NCI-H510A treated with DMSO at 0.1 percent for 48 hours (cell line): ENCODE measurements around the gene RPS6KB2.

Experiments used
- DNase-seq: peaks from one replicate; lab custom pipeline; 2025; lab: John Stamatoyannopoulos, UW

The RPS6KB2 gene

DNA sequence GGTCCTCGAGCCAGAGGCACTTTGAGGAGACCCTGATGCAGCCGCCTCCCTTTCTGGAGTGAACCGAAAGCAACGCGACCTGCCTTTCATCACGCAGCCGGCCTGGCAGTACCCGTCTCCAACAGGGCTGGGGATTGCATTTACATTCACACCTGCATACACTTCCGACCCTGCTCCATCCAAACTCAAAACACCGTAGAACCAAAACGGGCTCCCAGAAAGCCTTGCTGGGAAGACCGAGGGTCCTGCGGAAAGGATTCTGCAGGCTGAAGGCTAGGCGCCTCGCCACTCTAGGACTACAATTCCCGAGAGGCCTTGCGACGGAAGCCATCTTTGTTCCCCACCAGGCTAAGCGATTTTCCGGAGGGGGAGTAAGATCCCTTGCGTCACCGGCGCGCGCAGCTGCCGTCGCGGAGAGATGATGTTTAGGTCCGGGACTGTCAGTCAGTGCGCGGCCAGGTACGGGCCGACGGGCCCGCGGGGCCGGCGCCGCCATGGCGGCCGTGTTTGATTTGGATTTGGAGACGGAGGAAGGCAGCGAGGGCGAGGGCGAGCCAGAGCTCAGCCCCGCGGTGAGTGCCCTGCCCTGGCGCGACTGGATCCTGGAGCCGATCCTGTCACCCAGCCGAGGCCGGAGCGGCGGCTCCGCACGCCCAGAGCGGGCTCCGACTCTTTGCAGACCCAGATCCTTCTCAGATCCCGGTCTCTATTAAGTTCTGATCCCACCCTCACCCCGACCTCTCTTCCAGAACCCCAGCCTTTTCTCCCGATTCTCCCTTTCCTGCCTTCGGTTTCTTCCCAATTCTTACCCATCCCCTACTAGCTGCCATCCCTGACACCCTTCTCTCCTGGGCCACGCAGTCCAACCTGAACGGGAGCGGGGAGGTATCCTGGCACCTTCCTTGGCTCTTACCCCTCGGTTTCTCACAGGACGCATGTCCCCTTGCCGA is at the start of gene RPS6KB2:
TSS of gene RPS6KB2 (plus strand) at position 443 of the 950 bp plus-strand sequence. CDS start at position 495, 52 bp downstream.
- peak; percentile 99 for DNase-seq

DNA sequence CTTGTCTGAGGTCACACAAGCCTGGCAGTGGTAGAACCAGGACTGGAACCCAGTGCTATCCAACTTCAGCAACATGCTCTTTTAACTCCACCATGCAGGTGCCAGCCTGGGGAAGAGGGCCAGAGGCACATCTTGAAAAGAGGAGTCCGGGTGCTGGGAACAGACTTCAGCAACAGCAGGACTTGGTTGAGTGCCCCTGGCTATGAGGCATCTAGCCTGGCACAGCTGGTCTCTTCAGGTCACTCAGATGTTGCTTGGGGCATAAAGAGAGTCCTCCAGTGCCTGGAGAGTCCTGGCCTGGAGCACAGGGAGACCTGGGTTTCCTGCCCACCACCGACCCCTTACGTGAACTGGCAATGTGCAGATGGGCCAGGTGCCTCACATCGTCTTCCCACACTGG is 49.8 kb upstream of the RPS6KB2 start:
- no peak for DNase-seq

DNA sequence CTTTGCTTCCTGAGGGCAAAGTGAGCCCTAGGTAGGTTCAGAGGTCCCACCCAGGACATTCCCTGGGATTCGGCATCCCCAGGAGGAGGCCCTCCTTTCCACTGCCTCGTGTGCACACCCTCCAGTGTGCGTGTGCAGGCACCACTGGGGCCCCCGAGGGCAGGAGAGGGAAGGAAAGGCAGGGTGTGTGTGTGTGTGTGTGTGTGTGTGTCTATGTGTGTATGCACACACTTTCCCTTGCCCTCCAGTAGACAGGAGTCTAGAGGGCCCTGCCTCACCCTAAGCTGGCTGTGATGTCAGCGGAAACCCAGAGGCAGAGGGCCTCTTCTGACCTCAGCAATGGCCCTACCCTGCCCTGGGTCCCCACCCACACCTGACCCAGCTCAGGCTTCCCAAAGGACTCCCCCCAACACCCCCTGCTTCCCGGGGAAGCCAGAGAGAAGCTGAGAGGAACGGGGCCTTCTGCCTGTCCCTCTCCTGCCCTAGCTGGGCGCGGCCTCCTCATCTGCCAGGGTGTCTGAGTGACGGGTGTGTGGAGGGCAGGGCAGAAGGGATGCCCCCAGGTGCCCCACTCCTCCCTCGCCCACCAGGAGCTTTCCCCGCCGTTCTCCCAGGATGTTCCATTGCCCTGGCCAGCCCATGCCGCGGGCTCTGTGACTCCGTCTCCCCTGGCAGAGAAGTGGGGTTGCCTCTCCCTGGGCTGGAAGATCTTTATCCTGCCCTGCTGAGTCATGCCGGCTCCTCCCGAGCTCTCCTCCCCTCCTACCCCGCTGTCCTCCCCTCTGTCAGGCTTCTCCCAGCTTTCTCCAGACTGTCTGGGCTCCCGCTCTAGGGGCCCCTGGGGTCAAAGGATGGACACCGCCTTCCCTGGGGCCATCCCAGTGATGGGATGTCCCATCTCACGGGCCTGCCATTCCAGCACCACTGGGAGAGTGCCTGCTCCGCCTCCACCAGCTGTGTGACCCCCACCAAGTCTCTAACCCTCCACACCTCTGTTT is 48.9 kb upstream of the RPS6KB2 start:
- DNase-seq: no peak

DNA sequence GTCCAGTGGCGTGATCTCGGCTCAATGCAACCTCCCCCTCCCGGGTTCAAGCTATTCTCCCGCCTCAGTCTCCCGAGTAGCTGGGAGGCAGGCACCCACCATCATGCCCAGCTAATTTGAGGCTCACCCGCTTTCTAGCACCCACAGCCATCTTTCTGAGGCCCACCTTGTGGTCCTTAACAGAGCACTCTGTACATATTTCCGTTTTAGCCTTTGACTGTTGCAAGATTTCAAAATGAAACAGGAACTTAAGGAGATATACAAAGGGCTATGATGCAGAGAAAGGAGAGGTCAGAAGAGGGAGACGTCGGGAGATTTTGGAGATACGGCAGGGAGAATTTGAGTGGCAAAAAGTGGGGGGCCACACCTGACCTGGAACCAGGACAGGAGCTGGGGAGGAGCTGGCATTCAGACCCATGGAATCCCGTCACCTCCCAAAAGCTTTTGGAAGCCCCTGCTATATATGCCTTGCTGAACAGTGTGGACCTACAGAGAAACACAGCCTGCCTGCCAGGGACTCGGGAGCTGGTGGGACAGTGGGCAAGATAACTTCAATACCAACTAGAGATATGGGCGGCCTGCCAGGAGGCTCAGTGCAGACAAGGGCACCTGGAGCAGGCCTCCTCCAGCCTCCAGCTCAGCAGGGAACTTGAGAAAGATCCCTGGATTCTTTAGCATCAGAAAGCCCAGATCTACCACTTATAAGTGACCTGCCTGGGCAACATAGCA is 46.9 kb upstream of the RPS6KB2 start:
- no peak for DNase-seq

DNA sequence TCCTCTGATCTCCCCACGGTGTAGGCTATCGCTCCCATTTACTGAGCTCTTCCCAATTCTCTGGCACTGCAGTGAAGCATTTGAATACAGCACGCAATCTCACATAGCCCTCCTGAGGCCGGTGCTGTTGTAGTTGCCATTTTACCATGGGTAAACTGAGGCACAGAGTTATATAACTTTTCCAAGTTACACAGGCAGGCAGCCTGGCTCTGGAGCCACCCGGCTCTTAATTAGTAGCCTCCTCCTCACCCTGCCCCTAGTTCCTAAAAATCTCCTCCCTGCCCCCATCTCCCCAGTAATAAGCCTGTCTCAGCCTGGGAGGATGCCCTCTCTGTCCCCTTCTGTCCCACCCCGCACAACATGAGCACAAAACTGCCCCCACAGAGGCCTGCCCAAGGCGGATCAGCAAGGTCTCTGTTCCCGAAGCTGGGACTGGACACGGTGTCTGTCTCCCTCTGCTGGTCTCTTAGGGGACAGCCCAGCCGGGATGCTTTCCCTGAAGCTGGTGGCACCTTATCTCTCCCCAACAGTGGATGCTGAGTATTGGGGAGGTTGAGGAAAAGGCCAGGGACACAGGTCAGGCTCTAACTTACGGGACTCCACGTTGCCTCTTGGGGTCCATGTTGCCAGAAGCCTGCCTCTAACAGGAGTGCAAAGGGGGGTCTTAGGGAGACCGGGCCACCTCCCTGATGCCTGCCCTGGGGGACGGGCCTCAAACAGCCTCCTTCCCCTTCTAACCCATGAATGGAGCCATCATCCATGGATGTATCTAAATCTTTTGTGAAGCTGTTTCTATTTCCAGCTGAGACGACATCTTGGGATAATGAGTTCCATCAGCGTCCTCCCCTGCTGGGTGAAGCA is 45.8 kb upstream of the RPS6KB2 start:
- DNase-seq: peak; percentile 77

DNA sequence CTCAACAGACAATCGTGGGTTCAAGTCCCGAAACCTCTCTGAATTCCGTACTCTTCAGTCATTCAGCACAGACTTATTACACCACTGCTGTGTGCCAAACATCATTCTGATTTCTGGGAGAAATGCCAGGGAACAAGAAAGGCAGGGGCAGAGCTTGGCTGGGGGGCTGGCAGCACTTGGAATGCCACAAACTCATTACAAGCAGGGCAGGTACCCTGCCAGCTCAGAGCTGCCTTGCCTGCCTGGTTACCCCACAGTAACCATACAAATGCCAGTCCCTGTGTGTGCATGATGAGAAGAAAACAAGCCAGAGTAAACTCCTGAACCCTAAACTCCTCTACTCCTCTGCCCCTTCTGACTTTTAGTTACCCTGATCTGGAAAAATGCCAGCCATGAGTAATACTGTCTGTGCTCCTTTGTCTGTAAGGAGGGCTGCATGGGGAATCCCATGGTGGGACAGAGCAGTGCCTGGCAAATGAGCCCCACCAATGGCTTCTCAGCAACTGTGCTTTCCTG is 43.4 kb upstream of the RPS6KB2 start:
- DNase-seq: no peak

DNA sequence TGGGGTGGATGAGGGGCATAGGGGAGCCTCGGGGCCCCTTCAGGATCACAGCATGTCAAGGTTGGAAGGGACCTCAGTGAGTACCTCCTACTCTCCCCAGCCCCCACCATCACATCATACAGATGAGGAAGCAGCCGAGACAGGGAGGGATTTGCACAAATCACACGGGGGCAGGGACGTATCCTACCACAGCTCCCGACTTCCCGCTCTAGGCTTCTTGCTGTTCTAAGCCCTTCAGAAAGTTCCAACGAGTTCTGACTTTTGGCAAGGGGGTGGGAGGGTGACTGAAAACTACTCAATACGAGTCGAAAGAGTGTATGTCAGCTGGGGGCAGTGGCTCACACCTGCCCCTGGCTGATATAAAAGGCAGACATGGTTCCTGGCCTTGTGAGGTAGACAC is 41.2 kb upstream of the RPS6KB2 start:
- DNase-seq: no peak

DNA sequence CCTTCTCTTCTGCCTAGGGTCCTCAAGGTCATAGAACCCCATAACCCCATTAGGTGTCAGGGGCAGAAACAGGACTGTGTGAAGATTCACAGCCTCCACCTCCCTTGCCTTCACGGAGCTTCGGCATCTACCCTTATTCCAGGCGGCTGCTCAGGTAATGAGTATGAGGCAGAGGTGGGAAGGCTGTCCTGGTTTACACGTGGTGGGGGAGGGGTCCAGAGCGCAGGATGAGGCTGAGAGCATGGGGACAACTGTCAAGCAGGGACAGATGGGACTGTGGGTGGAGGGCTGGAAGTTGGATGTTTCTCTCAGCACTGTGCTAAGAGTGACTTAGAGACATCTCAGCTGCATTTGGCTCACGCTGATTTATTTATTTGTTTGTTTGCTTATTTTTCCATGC is 40.8 kb upstream of the RPS6KB2 start:
- no peak for DNase-seq

DNA sequence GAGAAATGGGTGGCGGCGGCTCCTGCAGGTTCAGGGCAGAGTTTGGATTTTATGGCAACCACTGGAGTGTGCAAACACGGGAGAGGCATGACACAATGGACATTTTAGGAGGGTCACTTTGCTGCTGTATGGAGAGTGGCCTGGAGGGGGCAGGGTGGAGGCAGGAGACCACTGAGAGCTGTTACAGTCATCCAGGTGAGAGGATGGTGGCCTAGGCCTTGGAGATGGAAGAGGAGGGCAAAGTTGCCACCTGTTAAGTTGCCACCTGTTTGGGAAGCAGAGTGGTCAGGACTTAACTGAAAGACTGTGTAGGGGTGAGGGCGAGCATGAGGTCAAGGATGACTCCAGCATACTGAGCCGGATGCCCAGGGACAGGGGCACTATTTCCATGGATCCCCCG is 38.8 kb upstream of the RPS6KB2 start:
- peak; percentile 62 for DNase-seq

DNA sequence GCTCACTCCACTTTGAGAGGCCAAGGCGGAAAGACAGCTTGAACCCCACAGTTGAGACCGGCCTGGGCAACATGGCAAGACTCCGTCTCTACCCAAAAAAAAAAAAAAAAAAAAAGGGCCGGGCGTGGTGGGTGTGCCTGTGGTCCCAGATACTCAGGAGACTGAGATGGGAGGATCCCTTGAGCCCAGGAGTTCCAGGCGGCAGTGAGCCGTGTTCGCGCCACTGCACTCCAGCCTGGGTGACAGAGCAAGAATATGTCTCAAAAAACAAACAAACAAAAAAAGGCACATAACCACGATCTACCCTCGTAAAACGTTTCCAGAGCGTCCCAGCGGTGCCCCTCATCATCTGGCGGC is 37.4 kb upstream of the RPS6KB2 start:
- no peak for DNase-seq

DNA sequence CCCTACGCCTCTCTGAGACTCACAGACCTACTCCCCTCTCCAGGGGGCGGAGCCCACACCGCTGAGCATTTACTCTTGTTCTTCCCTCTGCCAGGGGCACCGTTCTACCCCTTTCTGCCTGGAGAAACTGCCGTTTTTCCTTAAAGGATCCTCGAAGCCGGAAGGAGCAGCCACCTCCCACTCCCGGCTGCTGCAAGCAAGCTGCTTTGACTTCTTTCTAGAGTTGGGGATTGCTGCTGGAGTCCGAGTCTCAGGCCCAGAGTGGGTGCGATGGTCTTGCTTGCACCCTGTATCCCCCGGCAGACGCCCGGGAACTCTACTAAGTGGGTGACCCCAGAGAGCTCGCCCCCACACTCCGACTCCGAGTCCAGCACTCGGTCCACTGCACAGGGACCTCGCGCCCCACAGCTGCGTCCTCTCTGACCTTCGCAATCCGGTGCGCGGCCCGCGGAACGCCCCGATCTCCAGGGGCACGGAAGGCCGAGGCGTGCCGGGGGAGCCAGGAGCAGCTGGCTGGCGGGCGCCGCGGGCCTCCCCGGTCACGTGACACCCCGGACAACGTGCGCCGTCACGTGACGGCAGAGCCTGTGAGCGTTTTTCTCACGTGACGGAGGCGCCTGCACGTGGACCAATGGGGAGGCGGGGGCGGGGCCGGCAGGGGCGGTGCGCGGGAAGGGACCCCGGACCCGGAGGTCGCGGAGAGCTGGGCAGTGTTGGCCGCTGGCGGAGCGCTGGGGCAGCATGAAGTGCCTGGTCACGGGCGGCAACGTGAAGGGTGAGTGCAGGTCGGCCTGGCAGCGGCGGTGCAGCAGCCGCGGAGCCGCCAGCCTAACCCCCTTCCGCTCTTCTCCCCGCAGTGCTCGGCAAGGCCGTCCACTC is 36.8 kb upstream of the RPS6KB2 start, which contains the start of gene RAD9A:
TSS of gene RAD9A (plus strand) at position 683 of the 879 bp plus-strand sequence. CDS start at position 742, 59 bp downstream.
- peak; percentile 94 for DNase-seq

DNA sequence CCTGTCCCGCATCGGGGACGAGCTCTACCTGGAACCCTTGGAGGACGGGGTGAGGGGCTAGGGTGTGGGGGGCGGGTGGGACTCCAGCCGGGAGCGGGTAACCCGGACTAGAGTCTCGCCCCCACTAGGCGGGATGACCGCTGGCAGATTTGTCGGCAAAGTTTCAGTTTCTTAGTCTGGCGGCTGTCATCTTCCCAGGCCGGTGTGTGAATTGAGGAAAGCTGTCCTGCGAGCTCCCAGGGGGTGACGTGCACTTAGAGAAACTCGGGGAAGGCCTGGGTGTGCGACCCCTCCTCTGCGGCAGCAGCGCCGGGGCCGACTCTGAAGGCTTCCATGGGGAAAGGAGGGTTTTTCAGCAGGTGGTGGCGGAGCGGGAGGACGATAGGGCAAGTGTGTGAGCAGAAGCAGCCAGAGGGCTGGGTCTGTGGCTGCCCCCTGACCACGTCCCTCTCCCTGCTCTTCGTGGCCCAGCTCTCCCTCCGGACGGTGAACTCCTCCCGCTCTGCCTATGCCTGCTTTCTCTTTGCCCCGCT is 36.0 kb upstream of the RPS6KB2 start:
- DNase-seq: no peak

DNA sequence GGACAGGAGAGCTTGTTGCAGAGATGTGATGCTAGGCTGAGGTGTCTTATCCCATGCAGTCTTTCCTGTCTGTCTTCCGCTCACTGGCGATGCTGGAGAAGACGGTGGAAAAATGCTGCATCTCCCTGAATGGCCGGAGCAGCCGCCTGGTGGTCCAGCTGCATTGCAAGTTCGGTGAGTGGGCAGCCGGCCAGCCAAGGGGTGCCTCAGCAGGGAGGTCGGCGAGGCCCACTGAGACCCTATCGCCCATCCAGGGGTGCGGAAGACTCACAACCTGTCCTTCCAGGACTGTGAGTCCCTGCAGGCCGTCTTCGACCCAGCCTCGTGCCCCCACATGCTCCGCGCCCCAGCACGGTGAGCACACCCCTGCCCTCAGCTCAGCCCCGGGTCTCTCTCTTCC is 34.9 kb upstream of the RPS6KB2 start:
- DNase-seq: no peak

DNA sequence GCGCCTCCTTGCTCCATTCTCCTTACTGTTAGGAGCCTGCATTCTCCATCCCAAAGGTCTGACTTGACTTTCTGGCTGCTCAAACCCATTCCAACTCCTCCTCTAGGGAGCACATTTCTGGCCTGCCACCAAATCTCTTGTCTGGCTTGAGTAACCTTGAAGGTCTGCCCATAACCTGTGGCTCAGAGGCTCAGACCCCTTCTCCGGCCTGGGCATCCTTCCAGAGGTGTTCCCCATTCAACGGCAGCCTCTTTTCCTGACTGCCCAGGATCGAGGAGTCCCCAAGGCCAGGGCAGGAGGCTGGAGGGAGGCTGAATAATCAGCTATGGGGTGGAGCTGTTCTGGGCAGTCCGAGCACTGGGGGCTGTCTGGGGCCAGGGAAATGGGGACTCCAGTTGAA is 34.3 kb upstream of the RPS6KB2 start:
- no peak for DNase-seq

DNA sequence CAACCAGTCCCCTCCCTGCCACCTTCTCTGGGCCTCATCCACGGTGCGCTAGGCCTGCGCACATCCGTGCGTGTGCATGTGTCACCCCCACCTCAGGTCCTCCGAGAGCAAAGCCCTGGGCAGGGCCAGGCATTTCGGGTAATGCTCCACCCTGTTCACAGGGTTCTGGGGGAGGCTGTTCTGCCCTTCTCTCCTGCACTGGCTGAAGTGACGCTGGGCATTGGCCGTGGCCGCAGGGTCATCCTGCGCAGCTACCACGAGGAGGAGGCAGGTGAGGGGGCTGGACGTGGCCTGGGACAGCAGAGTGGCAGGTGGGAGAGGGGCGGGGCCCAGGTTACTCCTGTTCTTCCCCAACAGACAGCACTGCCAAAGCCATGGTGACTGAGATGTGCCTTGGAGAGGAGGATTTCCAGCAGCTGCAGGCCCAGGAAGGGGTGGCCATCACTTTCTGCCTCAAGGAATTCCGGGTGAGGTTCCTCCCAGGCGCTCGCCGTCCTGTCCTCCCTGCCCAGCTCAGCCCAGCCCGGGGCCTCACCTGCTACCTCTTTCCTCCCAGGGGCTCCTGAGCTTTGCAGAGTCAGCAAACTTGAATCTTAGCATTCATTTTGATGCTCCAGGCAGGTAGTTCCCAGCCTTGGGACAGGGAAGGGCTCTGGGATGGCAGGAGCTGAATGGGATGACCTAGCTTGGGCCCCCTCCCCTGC is 32.6 kb upstream of the RPS6KB2 start:
- no peak for DNase-seq

DNA sequence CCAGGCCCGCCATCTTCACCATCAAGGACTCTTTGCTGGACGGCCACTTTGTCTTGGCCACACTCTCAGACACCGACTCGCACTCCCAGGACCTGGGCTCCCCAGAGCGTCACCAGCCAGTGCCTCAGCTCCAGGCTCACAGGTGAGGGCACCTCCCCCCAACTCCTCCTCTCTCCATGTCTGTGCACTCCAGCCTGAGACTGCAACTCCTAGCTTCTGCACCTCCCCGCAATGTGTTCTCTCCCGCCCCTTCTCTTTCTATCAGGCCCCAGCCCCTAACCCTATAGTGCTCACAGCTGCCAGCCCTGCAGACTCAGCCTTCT is 32.1 kb upstream of the RPS6KB2 start:
- DNase-seq: peak; percentile 32

DNA sequence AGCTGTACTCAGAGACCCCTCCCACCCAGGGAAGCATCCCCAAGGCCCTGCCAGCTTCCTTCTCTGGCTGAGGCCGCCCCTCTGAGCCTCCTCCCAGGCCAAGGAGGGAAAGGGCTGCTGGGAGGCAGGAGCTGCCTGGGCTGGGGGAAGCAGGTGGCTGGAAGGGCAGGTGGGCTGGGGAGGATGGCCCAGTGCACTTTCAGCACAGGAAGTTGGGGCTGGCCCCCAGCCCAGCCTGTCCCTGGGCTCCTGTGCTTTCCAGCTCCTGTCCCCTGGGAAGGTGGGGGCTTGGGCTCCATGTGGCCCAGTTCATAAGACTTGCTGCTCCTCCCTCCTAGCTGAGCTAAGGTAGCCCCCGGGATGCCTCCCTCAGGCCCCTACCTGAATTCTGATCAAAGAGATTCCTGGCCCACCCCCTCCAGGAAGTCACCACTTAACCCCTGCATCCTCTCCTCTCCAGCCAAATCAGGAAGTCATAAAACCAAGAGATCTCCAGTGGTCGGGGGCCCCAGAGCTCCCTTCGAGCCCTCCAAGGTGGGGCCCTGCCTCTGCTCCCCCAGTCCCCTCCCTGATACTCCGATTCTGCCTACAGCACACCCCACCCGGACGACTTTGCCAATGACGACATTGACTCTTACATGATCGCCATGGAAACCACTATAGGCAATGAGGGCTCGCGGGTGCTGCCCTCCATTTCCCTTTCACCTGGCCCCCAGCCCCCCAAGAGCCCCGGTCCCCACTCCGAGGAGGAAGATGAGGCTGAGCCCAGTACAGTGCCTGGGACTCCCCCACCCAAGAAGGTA is 31.5 kb upstream of the RPS6KB2 start:
- no peak for DNase-seq

DNA sequence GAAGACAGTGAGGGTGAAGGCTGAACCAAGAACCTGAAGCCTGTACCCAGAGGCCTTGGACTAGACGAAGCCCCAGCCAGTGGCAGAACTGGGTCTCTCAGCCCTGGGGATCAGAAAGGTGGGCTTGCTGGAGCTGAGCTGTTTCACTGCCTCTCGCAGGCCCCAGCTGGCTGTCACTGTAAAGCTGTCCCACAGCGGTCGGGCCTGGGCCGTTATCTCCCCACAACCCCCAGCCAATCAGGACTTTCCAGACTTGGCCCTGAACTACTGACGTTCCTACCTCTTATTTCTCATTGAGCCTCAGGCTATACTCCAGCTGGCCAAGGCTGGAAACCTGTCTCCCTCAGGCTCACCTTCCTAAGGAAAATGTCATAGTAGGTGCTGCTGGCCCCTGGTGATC is 30.8 kb upstream of the RPS6KB2 start:
- no peak for DNase-seq
